HEK293 (cell line): ENCODE data around the gene LMNTD2.

ENCODE experiments used
- CTCF ChIA-PET: fragments of 350-600 bp; formaldehyde crosslinking; extraction: SDS; loops from one replicate; lab custom pipeline; 2021; ENCODE audit warnings: antibody characterized with exemption; lab: Yijun Ruan, JAX
- POLR2A ChIA-PET: fragments of 300-600 bp; formaldehyde crosslinking; extraction: SDS; loops from one replicate; lab custom pipeline; 2020; ENCODE audit warnings: antibody characterized with exemption, inconsistent platforms; lab: Yijun Ruan, JAX
- H3K27ac ChIP-seq: fragments of 200-500 bp; sonication (Bioruptor generic); 2 replicates; pipeline ENCODE4 v1.5.1; 2014; ENCODE audit warnings: low read depth, low read length, control low read depth, inconsistent platforms; ENCODE audit errors: extremely low read depth
- H3K36me3 ChIP-seq, 2 experiments: fragments of 200-500 bp in 1 of 2; sonication (Bioruptor generic) in 1 of 2; 1 replicate in 1 of 2; 2 replicates in 1 of 2; pipeline ENCODE4 v1.5.1; 2014 to 2017; ENCODE audit warnings: inconsistent platforms in 2 of 2, low read length in 2 of 2; ENCODE audit not compliant: control insufficient read depth in 2 of 2, insufficient read depth in 1 of 2
- H3K4me1 ChIP-seq: fragments of 200-500 bp; sonication (Bioruptor generic); 2 replicates; pipeline ENCODE4 v1.5.1; 2014; ENCODE audit warnings: mild to moderate bottlenecking, low read length, inconsistent platforms; ENCODE audit not compliant: control insufficient read depth, insufficient read depth
- H3K4me3 ChIP-seq: 2 replicates; pipeline ENCODE4 v1.5.1; 2011; ENCODE audit warnings: low read depth, mild to moderate bottlenecking, control low read depth, low read length, moderate library complexity
- H3K9me3 ChIP-seq: fragments of 200-500 bp; sonication (Bioruptor generic); 2 replicates; pipeline ENCODE4 v1.5.1; 2014; ENCODE audit warnings: low read depth, low read length, inconsistent platforms; ENCODE audit not compliant: control insufficient read depth, insufficient read depth
- EGR2 ChIP-seq: fragments of 450-650 bp; formaldehyde crosslinking; IDR thresholded peaks from 2 replicates; pipeline ENCODE4 v1.5.1; 2016; ENCODE audit warnings: low read depth, missing biosample characterization, missing genetic modification characterization
- KLF1 ChIP-seq: fragments of 450-650 bp; formaldehyde crosslinking; IDR thresholded peaks from 2 replicates; pipeline ENCODE4 v1.5.1; 2016; ENCODE audit warnings: missing biosample characterization, missing genetic modification characterization
- KLF8 ChIP-seq: fragments of 450-650 bp; formaldehyde crosslinking; IDR thresholded peaks from 2 replicates; pipeline ENCODE4 v1.5.1; 2016; ENCODE audit warnings: missing biosample characterization, missing genetic modification characterization
- MZF1 ChIP-seq: fragments of 450-650 bp; formaldehyde crosslinking; IDR thresholded peaks from 2 replicates; pipeline ENCODE4 v1.5.1; 2017; ENCODE audit warnings: missing biosample characterization, missing genetic modification characterization, borderline replicate concordance
- REST ChIP-seq: fragments of 450-650 bp; formaldehyde crosslinking; IDR thresholded peaks from 2 replicates; pipeline ENCODE4 v1.5.1; 2016; ENCODE audit warnings: missing biosample characterization, missing genetic modification characterization
- SP3 ChIP-seq: fragments of 450-650 bp; formaldehyde crosslinking; IDR thresholded peaks from 2 replicates; pipeline ENCODE4 v1.5.1; 2016; ENCODE audit warnings: missing biosample characterization, missing genetic modification characterization
- SP7 ChIP-seq: fragments of 450-650 bp; formaldehyde crosslinking; IDR thresholded peaks from 2 replicates; pipeline ENCODE4 v1.5.1; 2016; ENCODE audit warnings: missing biosample characterization, missing genetic modification characterization
- YY1 ChIP-seq: fragments of 450-650 bp; formaldehyde crosslinking; IDR thresholded peaks from 2 replicates; pipeline ENCODE4 v1.5.1; 2018; ENCODE audit warnings: missing biosample characterization, missing genetic modification characterization
- ZNF140 ChIP-seq: fragments of 450-650 bp; formaldehyde crosslinking; IDR thresholded peaks from 2 replicates; pipeline ENCODE4 v1.5.1; 2016; ENCODE audit warnings: missing biosample characterization, missing genetic modification characterization
- ZNF2 ChIP-seq: fragments of 450-650 bp; formaldehyde crosslinking; IDR thresholded peaks from 2 replicates; pipeline ENCODE4 v1.5.1; 2016; ENCODE audit warnings: missing biosample characterization, missing genetic modification characterization
- ZNF248 ChIP-seq: fragments of 450-650 bp; formaldehyde crosslinking; IDR thresholded peaks from 2 replicates; pipeline ENCODE4 v1.5.1; 2017; ENCODE audit warnings: missing biosample characterization, missing genetic modification characterization
- ZNF274 ChIP-seq, 2 experiments: fragments of 200-500 bp in 1 of 2; fragments of 450-650 bp in 1 of 2; sonication (Bioruptor generic) in 1 of 2; formaldehyde crosslinking in 1 of 2; IDR thresholded peaks; 2 replicates each; pipeline versions ENCODE4 v1.5.1 to v1.6.1; 2014 to 2016; ENCODE audit warnings: borderline replicate concordance in 1 of 2, inconsistent platforms in 1 of 2, low read length in 1 of 2, missing biosample characterization in 1 of 2, missing genetic modification characterization in 1 of 2
- ZNF311 ChIP-seq: fragments of 450-650 bp; formaldehyde crosslinking; IDR thresholded peaks from 2 replicates; pipeline ENCODE4 v1.5.1; 2017; ENCODE audit warnings: missing biosample characterization, missing genetic modification characterization, borderline replicate concordance
- ZNF362 ChIP-seq: fragments of 450-650 bp; formaldehyde crosslinking; IDR thresholded peaks from 2 replicates; pipeline ENCODE4 v1.5.1; 2016; ENCODE audit warnings: missing biosample characterization, missing genetic modification characterization
- ZNF449 ChIP-seq: fragments of 450-650 bp; formaldehyde crosslinking; IDR thresholded peaks from 2 replicates; pipeline ENCODE4 v1.5.1; 2017; ENCODE audit warnings: missing biosample characterization, mild to moderate bottlenecking, missing genetic modification characterization, moderate library complexity
- ZNF513 ChIP-seq: fragments of 450-650 bp; IDR thresholded peaks from 2 replicates; pipeline ENCODE4 v1.5.1; 2018; ENCODE audit warnings: missing biosample characterization, missing genetic modification characterization
- ZNF529 ChIP-seq: fragments of 450-650 bp; formaldehyde crosslinking; IDR thresholded peaks from 2 replicates; pipeline ENCODE4 v1.5.1; 2017; ENCODE audit warnings: missing genetic modification characterization, missing biosample characterization; ENCODE audit not compliant: insufficient replicate concordance
- ZNF600 ChIP-seq: fragments of 450-650 bp; formaldehyde crosslinking; IDR thresholded peaks from 2 replicates; pipeline ENCODE4 v1.5.1; 2016; ENCODE audit warnings: missing biosample characterization, missing genetic modification characterization
- ZSCAN5A ChIP-seq: fragments of 450-650 bp; formaldehyde crosslinking; IDR thresholded peaks from 2 replicates; pipeline ENCODE4 v1.5.1; 2016; ENCODE audit warnings: missing biosample characterization, missing genetic modification characterization

Gene LMNTD2

GRCh38 chr11:559020-559620 lies 1.4 kb downstream of the LMNTD2 start:
- H3K36me3 ChIP-seq: peaks cover 0 to 23% of the 10 kb centered on the region in 2 experiments; a peak in 1 of 3 replicates
- CTCF ChIA-PET: interaction anchor here (0.8 to 1.2 kb wide), 2 partner anchors 167 to 168 kb away, joined by 3 read pairs; no protein-coding TSS in a partner anchor
- no peaks in the 10 kb centered on the region for H3K9me3 ChIP-seq
- TF ChIP-seq REST: no peak
- TF ChIP-seq ZNF274 (IDR thresholded peaks at IDR 0.05; ENCODE audit: low read length): no peak
- TF ChIP-seq ZNF274 (tag by site-specific recombination; IDR thresholded peaks at IDR 0.05; ENCODE audit: borderline replicate concordance): no peak
- TF ChIP-seq ZNF513 (tag by site-specific recombination): no peak
- TF ChIP-seq ZSCAN5A (tag by site-specific recombination): no peak
- TF ChIP-seq ZNF2 (tag by site-specific recombination): no peak
- POLR2A ChIA-PET: interaction anchor here (0.5 to 2.3 kb wide), 4 partner anchors 10 to 173 kb away, joined by 3 to 19 read pairs (median 5); partner anchors contain the start of genes HRAS and PHRF1
- H3K4me3 ChIP-seq: no peak overlapping the region
- no peaks in the 10 kb centered on the region for H3K4me1 ChIP-seq
- H3K27ac ChIP-seq: no peak overlapping the region

- H3K4me1 ChIP-seq: no peaks in the 10 kb centered on the region
- TF ChIP-seq ZNF449 (0 out of 2 replicates have a peak, but pooled peaks have one; percentile 51), KLF8 (tag by site-specific recombination) (0 out of 2 replicates have a peak, but pooled peaks have one; percentile 17), ZNF600 (tag by site-specific recombination) (no peak)
- peaks cover 0 to 17% of the 10 kb centered on the region in 2 experiments; a peak in 1 of 3 replicates for H3K36me3 ChIP-seq
- ChIA-PET CTCF (no interaction called here), POLR2A (interaction anchor here (0.5 to 2.3 kb wide), 3 partner anchors 17 to 173 kb away, joined by 3 to 19 read pairs (median 6); partner anchors contain the start of genes HRAS and PHRF1)
- no peak overlapping the region for H3K4me3 ChIP-seq
- H3K27ac ChIP-seq: no peak overlapping the region
- H3K9me3 ChIP-seq: no peaks in the 10 kb centered on the region
Observed at GRCh38 chr11:558503-558902, 2.0 kb downstream of the LMNTD2 start.

- Histone ChIP-seq H3K9me3 (no peaks in the 10 kb centered on the region), H3K27ac (no peak overlapping the region), H3K4me3 (no peak overlapping the region), H3K4me1 (no peaks in the 10 kb centered on the region), H3K36me3 (peaks cover 0 to 7% of the 10 kb centered on the region in 2 experiments; a peak in 1 of 3 replicates)
- POLR2A ChIA-PET: interaction anchor here (1.4 kb wide), 1 partner anchor 9 kb away, joined by 3 read pairs; no protein-coding TSS in a partner anchor
- CTCF ChIA-PET: interaction anchor here (0.6 to 1.1 kb wide), 2 partner anchors 8 to 36 kb away, joined by 3 read pairs; no protein-coding TSS in a partner anchor
- 0 out of 2 replicates have a peak, but pooled peaks have one; percentile 2 for TF ChIP-seq EGR2
- no peak for TF ChIP-seq MZF1 (tag by site-specific recombination)
- TF ChIP-seq SP7 (tag by site-specific recombination): no peak
- no peak for TF ChIP-seq SP3
- no peak for TF ChIP-seq ZNF140 (tag by site-specific recombination)
- no peak for TF ChIP-seq KLF1 (tag by site-specific recombination)
- no peak for TF ChIP-seq YY1 (tag by site-specific recombination)
- no peak for TF ChIP-seq ZNF248
- no peak for TF ChIP-seq ZNF362 (tag by site-specific recombination)
- no peak for TF ChIP-seq ZNF529 (tag by site-specific recombination)
- no peak for TF ChIP-seq ZNF311
Observed at GRCh38 chr11:557328-558132, 3.0 kb downstream of the LMNTD2 start.
